Measurements from ENCODE around the gene CA14. TPM values are rescaled to one million over a fixed set of nuclear protein-coding genes. Genes with fewer than 3 reads are reported as not detected.
"Not testable (repeated sequence)": the region's sequence is repeated elsewhere in the genome, so short reads cannot be mapped to it uniquely, and the experiment has no call there.

The CA14 gene
- total RNA-seq, 6 donors from 2014 or later = 0.61 to 1.0 (median 0.63) TPM; not detected in 2

- Histone ChIP-seq H3K9me3 (no peaks in the 10 kb centered on the region), H3K4me3 (no peak overlapping the region), H3K27ac (no peak overlapping the region), H3K27me3 (no peaks in the 10 kb centered on the region), H3K36me3 (peaks cover 0 to 84% (median 27%) of the 10 kb centered on the region in 4 donors), H3K4me1 (no peaks in the 10 kb centered on the region)
- WGBS, 2 donors = 91 to 100% methylated on average over 1 of the region's 1 CpG
- no peak for DNase-seq
- no peak for ATAC-seq (ENCODE audit: low FRiP score in 2 of 2)
- TF ChIP-seq CTCF (IDR thresholded peaks at IDR 0.05) = no peak
- no peak for TF ChIP-seq POLR2AphosphoS5 (IDR thresholded peaks at IDR 0.05)
- no peak for TF ChIP-seq EP300 (IDR thresholded peaks at IDR 0.05)
- TF ChIP-seq POLR2A (IDR thresholded peaks at IDR 0.05) = no peak
These were observed 32.0 kb upstream of the CA14 start for GRCh38 chr1:150225546-150225945.

GRCh38 chr1:150226486-150226885 is 31.1 kb upstream of the CA14 start:
- peaks cover 0 to 83% (median 27%) of the 10 kb centered on the region in 4 donors for H3K36me3 ChIP-seq
- ATAC-seq (ENCODE audit: low FRiP score in 2 of 2) = no peak
- H3K4me3 ChIP-seq = no peak overlapping the region
- no peak overlapping the region for H3K27ac ChIP-seq
- H3K27me3 ChIP-seq = no peaks in the 10 kb centered on the region
- no peaks in the 10 kb centered on the region for H3K9me3 ChIP-seq
- H3K4me1 ChIP-seq = no peaks in the 10 kb centered on the region
- WGBS, 2 donors = 83 to 93% methylated on average over 2 of the region's 2 CpGs
- DNase-seq = no peak
- TF ChIP-seq POLR2A (IDR thresholded peaks at IDR 0.05) = no peak
- no peak for TF ChIP-seq CTCF (IDR thresholded peaks at IDR 0.05)
- no peak for TF ChIP-seq POLR2AphosphoS5 (IDR thresholded peaks at IDR 0.05)
- TF ChIP-seq EP300 (IDR thresholded peaks at IDR 0.05) = no peak

- no peak overlapping the region for H3K27ac ChIP-seq
- DNase-seq = no peak
- no peaks in the 10 kb centered on the region for H3K27me3 ChIP-seq
- H3K4me1 ChIP-seq = no peaks in the 10 kb centered on the region
- no peaks in the 10 kb centered on the region for H3K9me3 ChIP-seq
- H3K4me3 ChIP-seq = no peak overlapping the region
- TF ChIP-seq CTCF (IDR thresholded peaks at IDR 0.05) (no peak), EP300 (IDR thresholded peaks at IDR 0.05) (no peak), POLR2A (IDR thresholded peaks at IDR 0.05) (no peak), POLR2AphosphoS5 (IDR thresholded peaks at IDR 0.05) (no peak)
- H3K36me3 ChIP-seq = peaks cover 0 to 76% (median 27%) of the 10 kb centered on the region in 4 donors
- no peak for ATAC-seq (ENCODE audit: low FRiP score in 2 of 2)
These were observed 30.3 kb upstream of the CA14 start for GRCh38 chr1:150227228-150227627.

GRCh38 chr1:150228246-150228645 is 29.3 kb upstream of the CA14 start:
- H3K4me1 ChIP-seq; H3K4me3 ChIP-seq; H3K27ac ChIP-seq; ATAC-seq (ENCODE audit: low FRiP score in 2 of 2); H3K27me3 ChIP-seq; H3K9me3 ChIP-seq; DNase-seq: not testable (repeated sequence)
- WGBS, 2 donors = 98 to 100% methylated on average over 10 of the region's 10 CpGs
- H3K36me3 ChIP-seq = peaks cover 0 to 67% (median 27%) of the 10 kb centered on the region in 4 donors

GRCh38 chr1:150232921-150233320 is 24.7 kb upstream of the CA14 start:
- not testable (repeated sequence) for DNase-seq
- WGBS, 2 donors = 81 to 87% methylated on average over 10 of the region's 10 CpGs

More at GRCh38 chr1:150232921-150233320, 24.7 kb upstream of the CA14 start:
- H3K9me3 ChIP-seq; H3K27me3 ChIP-seq; ATAC-seq (ENCODE audit: low FRiP score in 2 of 2); H3K4me3 ChIP-seq: not testable (repeated sequence)
- Histone ChIP-seq H3K4me1 (peaks cover 9 to 20% (median 17%) of the 10 kb centered on the region in 4 donors), H3K36me3 (peaks cover 0 to 28% (median 4%) of the 10 kb centered on the region in 4 donors), H3K27ac (peak overlapping the region; percentile 97 to 100 (median 99))

Data from upper lobe of left lung (tissue), 6 donors.